Lower lobe of right lung (tissue), 2 donors: ENCODE measurements around the gene PNO1. TPM values are rescaled to one million over a fixed set of nuclear protein-coding genes. Genes with fewer than 3 reads are reported as not detected.
A peak's percentile ranks its signal among the peaks of the same experiment; 100 is the strongest.

Experiments
- ATAC-seq, 2 donors: fragments of 200-7000 bp; cut with Tn5 transposase; one replicate each; pipeline ENCODE4 v1.9.1; 2020 to 2022; ENCODE audit warnings: mild to moderate bottlenecking in 2 of 2, moderate library complexity in 2 of 2
- DNase-seq: peaks from one replicate; pipeline ENCODE4 v3.0.0-alpha.2; 2020
- H3K27ac ChIP-seq: fragments of 200-600 bp; one replicate; pipeline ENCODE4 v1.8.0; 2022
- H3K27me3 ChIP-seq: fragments of 200-600 bp; one replicate; pipeline ENCODE4 v1.8.0; 2022; ENCODE audit warnings: low read depth
- H3K36me3 ChIP-seq: fragments of 200-600 bp; one replicate; pipeline ENCODE4 v1.8.0; 2022; ENCODE audit warnings: mild to moderate bottlenecking
- H3K4me1 ChIP-seq: fragments of 200-600 bp; one replicate; pipeline ENCODE4 v1.8.0; 2022
- H3K4me3 ChIP-seq: fragments of 200-600 bp; one replicate; pipeline ENCODE4 v1.8.0; 2022; ENCODE audit warnings: mild to moderate bottlenecking
- H3K9me3 ChIP-seq: fragments of 200-600 bp; one replicate; pipeline ENCODE4 v1.8.0; 2022
- CTCF ChIP-seq: fragments of 200-600 bp; IDR thresholded peaks from one replicate; pipeline ENCODE4 v1.8.0; 2022; ENCODE audit warnings: antibody characterized with exemption, mild to moderate bottlenecking
- intact Hi-C: fragments of 100-400 bp; cut with DNase I; formaldehyde crosslinking; loops from one replicate; pipeline ENCODE4 v1.11.0; 2022
- total RNA-seq: library from RNA; stranded (reverse); fragmentation: NEBNext Ultra II Directional; extraction: Animal tissue kit (Norgen Biotek cat#: 25700); gene quantifications from one replicate; pipeline ENCODE4 v1.2.1, GENCODE V29; 2021
- donor health status: DM: no; HTN: yes; CAD: no; lungs with severe emphysema.

Gene PNO1
- total RNA-seq, 1 donor from 2014 or later: 10.5 TPM

GRCh38 chr2:68223419-68223818 is 65.7 kb downstream of the PNO1 start:
- H3K4me1 ChIP-seq: peaks cover 63% of the 10 kb centered on the region
- H3K27ac ChIP-seq: no peak overlapping the region
- intact Hi-C loops: no loop called here
- no peak for TF ChIP-seq CTCF
- no peak for ATAC-seq
- no peaks in the 10 kb centered on the region for H3K27me3 ChIP-seq
- no peaks in the 10 kb centered on the region for H3K36me3 ChIP-seq
- no peak overlapping the region for H3K4me3 ChIP-seq
- no peak for DNase-seq
- H3K9me3 ChIP-seq: no peaks in the 10 kb centered on the region

- ATAC-seq (peak; percentile 85 to 90), DNase-seq (no peak)
- Histone ChIP-seq H3K27ac (no peak overlapping the region), H3K4me1 (peaks cover 51% of the 10 kb centered on the region), H3K36me3 (no peaks in the 10 kb centered on the region), H3K27me3 (no peaks in the 10 kb centered on the region), H3K4me3 (no peak overlapping the region), H3K9me3 (no peaks in the 10 kb centered on the region)
- intact Hi-C loops: no loop called here
- peak; percentile 28 for TF ChIP-seq CTCF
Measured at GRCh38 chr2:68225119-68225632, 67.5 kb downstream of the PNO1 start.

Other genes with a start within 250 kb of the PNO1 start
- gene C1D, start 94.9 kb upstream of the PNO1 start, total RNA-seq: 21.5 TPM
- gene PPP3R1, start 94.6 kb downstream of the PNO1 start, total RNA-seq: 54.5 TPM
- gene CNRIP1, start 162.1 kb downstream of the PNO1 start, total RNA-seq: 20.8 TPM
- gene PLEK, start 207.4 kb downstream of the PNO1 start, total RNA-seq: 42.1 TPM